ENCODE data around the gene AHI1.

The AHI1 gene

GRCh38 chr6:135449246-135449645, 48.3 kb downstream of the AHI1 start:
- FAIRE-seq: no peak

- FAIRE-seq: no peak
Observed at GRCh38 chr6:135440087-135440792, 57.3 kb downstream of the AHI1 start.

- FAIRE-seq: no peak
Observed at GRCh38 chr6:135439549-135439948, 58.0 kb downstream of the AHI1 start.

DNA sequence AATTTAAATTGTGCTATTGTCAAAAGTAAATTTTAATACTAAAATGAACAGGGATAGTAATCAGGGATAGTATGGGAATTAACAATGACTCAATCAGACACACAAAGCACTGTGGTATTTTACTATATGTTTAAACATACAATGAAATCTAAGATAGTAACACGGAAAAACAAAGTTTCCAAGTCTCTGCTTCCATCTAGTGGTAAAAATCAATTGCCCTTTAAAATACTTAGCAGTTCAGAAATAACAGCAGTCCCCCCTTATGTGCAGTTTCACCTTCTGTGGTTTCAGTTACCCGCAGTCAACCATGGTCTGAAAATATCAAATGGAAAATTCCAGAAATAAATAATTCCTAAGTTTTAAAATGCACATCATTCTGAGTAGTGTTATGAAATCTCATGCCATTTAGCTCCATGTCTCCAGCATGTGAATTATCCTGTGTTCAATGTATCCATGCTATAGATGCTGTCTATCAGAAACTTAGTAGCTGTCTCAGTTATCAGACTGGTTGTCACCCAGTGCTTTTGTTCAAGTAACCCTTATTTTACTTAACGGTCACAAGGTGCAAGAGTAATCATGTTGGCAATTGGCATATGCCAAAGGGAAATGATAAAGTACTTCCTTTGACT, 58.5 kb downstream of the AHI1 start:
- FAIRE-seq: peak; percentile 89

GRCh38 chr6:135434991-135435390, 62.5 kb downstream of the AHI1 start:
- FAIRE-seq: no peak

DNA sequence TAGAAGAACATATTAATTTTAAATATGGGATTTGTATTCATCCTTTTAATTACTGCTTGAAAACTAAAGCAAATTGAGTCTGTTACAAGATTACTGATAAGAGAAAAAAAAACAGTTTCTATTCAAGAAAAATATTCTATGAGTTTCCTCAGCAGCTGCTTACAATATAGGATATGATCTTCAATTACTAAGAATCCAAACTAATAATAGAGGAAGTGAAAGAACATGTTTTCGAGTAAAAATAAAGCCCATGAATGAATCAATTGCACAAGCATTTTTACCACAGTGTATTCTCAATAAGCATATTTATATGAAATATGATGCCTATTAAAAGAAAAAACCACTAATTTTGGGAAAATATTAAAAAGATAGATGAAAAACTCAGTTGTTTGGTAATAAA, 63.4 kb downstream of the AHI1 start:
- no peak for FAIRE-seq

DNA sequence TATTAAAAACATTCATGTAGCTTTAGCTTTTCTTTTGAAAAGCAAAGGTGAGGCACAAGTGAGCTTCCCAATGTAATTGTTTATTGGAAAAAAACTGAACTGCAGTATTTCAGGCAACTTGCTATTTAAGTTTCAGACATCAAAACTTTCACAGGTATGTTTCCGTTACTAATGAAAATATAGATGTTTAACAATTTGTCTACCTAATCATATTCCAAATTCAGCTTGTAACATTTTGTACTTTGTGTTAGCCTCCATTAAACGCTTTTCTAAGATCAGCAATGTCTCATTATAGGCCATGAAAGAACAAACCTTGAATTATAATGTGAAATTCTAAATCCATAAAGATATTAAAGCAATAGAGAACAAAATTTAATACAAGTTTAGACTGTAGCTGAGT, 69.5 kb downstream of the AHI1 start:
- FAIRE-seq: no peak

DNA sequence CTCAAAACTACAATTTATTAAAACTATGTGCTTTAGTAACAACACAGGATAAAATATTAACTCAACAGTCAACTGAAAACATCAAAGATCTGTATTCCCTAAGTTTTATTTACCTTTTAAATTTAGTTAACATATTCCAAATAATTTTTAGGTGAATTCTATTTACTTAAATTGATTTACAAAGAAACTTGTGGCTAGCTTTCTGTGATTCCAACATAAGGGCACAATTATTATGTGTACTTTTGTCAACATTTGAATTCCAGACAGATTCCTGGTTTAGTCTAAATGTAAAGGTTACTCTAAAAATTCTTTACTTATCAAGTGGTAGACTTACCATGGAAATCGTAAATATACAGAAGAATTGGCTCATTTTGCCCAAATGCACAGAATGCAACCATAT, 70.7 kb downstream of the AHI1 start:
- peak; percentile 58 for FAIRE-seq

DNA sequence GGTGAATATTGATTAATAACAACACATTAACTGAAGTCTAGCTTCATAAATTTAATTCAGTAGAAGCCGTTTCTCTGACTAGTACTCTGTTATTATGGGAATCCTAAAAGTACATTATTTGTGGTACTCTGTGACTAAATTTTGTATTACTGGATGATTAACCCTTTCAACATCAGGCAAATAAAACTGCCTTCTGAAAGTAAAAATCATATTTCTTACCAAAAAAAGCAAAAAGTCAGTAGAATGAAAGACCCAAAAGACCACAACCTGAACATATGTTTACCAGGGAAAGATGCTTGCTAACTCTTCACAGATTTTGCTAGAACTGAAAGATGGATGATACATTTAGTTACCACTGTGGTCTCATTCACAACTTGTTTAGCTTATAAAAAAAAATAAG, 73.2 kb downstream of the AHI1 start:
- no peak for FAIRE-seq

- FAIRE-seq: peak; percentile 94
Observed at GRCh38 chr6:135423649-135424128, 73.9 kb downstream of the AHI1 start.

DNA sequence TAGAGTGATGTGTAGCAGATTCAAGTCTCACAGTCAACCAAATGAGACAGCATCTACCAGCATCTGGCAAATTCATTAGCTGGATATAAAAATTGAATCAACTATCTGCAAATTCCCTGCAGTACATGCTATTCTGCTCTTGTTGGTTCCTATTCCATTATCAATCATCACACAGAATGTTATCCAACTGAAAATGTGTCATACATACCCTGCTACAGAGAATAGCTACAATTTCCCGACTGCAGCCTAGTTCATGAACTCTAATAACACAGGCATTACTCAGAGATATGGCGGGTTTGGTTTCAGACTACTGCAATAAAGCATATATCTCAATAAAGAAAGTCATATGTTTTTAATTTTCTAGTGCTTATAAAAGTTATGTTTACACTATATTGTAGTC, 78.4 kb downstream of the AHI1 start:
- FAIRE-seq: no peak

GRCh38 chr6:135418040-135418760, 79.3 kb downstream of the AHI1 start:
- FAIRE-seq: no peak

- FAIRE-seq: no peak
Observed at GRCh38 chr6:135412761-135413160, 84.8 kb downstream of the AHI1 start.

DNA sequence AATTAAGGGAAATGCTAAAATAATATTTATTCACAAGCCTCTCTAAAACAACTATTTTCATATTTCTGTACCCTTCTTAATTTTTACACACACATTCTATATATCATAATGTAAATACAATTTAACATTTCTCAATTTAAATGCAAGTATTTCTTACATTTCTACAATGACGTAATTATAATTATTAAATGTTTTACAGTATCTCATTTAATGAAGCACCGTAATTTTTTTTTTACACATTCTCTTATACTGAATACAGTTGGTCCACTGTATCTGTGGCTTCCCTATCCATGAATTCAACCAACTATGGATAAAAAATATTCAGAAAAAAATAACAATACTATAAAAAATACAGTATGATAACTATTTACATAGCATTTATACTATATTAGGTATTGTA, 85.7 kb downstream of the AHI1 start:
- no peak for FAIRE-seq

- no peak for FAIRE-seq
Observed at GRCh38 chr6:135411339-135411738, 86.2 kb downstream of the AHI1 start.

GRCh38 chr6:135410856-135411255, 86.7 kb downstream of the AHI1 start:
- FAIRE-seq: no peak

DNA sequence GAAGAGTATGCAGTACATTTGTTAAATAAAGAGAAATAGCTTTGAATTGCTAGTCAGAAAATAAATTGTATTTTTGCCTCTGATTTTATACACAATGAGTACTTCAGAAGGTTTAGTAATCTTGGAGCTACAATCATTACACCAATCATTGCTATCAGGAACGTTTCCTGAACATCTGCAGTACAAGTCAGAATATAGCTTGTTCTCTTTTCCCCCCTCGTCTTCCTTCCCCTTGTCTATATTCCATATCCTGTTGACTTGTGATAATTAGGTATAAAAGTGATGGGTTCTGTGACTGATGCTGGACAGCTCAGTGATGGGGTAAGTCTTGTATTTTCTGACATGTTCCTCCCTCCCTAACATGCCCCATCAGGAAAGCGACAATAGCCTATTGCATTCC, 94.0 kb downstream of the AHI1 start:
- no peak for FAIRE-seq

DNA sequence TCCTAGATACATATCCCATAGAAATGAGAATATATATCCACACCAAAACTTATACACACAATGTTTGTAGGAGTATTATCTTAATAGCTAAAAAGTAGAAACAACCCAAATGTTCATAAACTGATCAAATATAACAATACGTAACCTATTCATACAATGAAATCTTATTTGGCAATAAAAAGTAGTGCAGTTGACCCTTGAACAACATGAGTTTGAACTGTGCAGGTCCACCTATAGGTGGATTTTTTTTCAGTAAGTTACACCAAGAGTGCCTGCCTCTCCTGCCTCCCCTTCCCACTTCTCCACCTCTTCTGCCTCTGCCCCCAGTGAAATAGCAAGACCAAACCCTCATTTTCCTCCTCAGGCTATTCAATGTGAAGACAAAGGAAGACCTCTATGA, 95.2 kb downstream of the AHI1 start:
- no peak for FAIRE-seq

DNA sequence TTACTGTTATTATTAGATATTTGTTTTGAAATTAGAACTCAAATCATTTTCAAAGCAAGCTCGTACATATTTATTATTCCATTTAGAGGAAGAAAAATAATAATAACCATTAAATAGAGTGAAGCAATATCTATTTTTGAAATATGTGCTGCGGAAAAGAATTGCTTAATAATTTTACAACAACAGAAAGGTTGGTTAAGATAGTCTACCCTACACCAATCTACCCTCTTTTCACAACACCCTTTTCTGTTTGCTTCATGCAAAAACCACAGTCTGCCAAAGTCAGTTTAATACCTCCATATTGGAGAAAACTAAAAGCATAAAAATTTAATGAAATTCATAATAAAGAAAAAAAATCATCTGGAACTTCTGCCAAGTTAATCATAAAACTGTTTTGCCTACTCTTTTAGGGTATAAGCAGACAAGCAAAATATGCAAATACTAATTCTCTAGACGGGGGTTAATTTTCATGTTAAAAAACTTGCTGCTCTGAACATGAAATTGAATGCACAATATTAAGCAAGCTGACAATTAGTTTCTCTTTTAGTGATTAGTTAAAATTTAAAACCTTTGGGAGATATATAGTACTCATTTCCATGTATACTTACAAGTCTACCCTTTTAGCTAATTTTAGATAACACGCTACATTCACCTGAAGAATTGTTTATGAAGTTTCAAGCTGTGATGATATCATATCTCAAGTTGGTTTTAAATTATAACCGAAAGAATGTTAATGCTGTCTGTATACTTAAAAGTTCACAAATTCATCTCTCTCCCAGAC, 100.2 kb downstream of the AHI1 start:
- FAIRE-seq: no peak

GRCh38 chr6:135395136-135395535, 102.4 kb downstream of the AHI1 start:
- no peak for FAIRE-seq

GRCh38 chr6:135393289-135393688, 104.3 kb downstream of the AHI1 start:
- no peak for FAIRE-seq

DNA sequence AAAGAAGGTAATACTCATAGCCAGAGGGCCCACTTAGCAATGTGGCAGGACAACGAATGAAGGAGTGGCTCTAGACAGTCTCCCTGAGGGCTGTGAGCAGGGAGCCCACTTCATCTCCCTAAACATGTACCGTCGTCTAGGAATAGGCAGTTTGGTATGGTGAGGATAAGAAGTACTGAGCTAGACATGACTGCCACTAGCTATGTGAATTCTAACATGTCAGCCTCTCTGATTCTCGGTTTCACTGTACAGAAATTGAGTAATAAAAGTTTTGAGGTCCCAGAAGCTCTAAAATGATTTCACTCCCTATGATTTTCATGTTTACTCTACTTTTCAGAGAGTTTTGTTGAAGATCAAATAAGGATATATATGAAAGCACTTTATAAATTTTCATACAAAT, 107.1 kb downstream of the AHI1 start:
- FAIRE-seq: no peak

- no peak for FAIRE-seq
Observed at GRCh38 chr6:135385299-135385698, 112.2 kb downstream of the AHI1 start.
